Astrocyte (in vitro differentiated cells and primary cell): Measurements from ENCODE around the gene SCAMP5.

Source experiments
- CTCF ChIP-seq: IDR thresholded peaks from 2 replicates; pipeline ENCODE4 v1.5.1; 2011; ENCODE audit warnings: low read depth, mild to moderate bottlenecking, inconsistent platforms, low read length, moderate library complexity; ENCODE audit not compliant: insufficient read depth
- EZH2 ChIP-seq: IDR thresholded peaks from 2 replicates; pipeline ENCODE4 v1.6.1; 2012; ENCODE audit warnings: mild to moderate bottlenecking, low read length, inconsistent platforms; ENCODE audit not compliant: insufficient read depth

DNA sequence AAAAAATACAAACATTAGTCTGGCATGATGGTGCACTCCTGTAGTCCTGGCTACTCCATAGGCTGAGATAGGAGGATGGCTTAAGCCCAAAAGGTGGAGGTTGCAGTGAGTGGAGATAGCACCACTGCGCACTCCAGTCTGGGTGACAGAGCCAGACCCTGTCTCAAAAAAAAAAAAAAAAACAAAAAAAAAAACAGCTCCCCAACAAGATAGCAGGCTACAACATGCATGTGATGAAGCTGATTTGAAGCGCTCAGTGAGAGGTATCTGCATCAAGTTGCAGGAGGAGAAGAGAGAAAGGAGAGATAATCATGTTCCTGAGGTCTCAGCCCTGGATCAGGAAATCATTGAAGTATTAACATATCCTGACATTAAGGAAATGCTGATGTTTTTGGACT is 27.4 kb downstream of the SCAMP5 start:
- TF ChIP-seq EZH2 (no peak), CTCF (no peak)
